Measurements from ENCODE around the gene DPYSL5. TPM values are rescaled to one million over a fixed set of nuclear protein-coding genes. Genes with fewer than 3 reads are reported as not detected.

DPYSL5 gene
- total and polyA plus RNA-seq, 2 of the 8 experiments (the other 6 are each of a cell fraction or from before 2014, with no cell fraction given), result 11.9 to 16.4 TPM

- TF ChIP-seq TEAD4 (IDR thresholded peaks at IDR 0.05; ENCODE audit: low read depth, low read length), result no peak
- no peak for TF ChIP-seq JUND (IDR thresholded peaks at IDR 0.05; ENCODE audit: low read length)
- TF ChIP-seq MAFK (IDR thresholded peaks at IDR 0.05; ENCODE audit: low read depth, low read length), result no peak
- no peak for TF ChIP-seq RFX5 (IDR thresholded peaks at IDR 0.05; ENCODE audit: borderline replicate concordance, low read depth, low read length)
- no peak for TF ChIP-seq BRCA1 (IDR thresholded peaks at IDR 0.05; ENCODE audit: low read depth, low read length)
- no peak for TF ChIP-seq CEBPB (IDR thresholded peaks at IDR 0.05; ENCODE audit: low read depth, low read length)
- TF ChIP-seq BCL11A (IDR thresholded peaks at IDR 0.05; ENCODE audit: low read depth in 2 of 2, low read length in 2 of 2), result no peak
- TF ChIP-seq CHD2 (IDR thresholded peaks at IDR 0.05; ENCODE audit: low read length), result no peak
Observed at GRCh38 chr2:26936855-26937254, 88.9 kb downstream of the DPYSL5 start (continued).
